ENCODE data around the gene PPP6R2.

PPP6R2 gene, protein sequence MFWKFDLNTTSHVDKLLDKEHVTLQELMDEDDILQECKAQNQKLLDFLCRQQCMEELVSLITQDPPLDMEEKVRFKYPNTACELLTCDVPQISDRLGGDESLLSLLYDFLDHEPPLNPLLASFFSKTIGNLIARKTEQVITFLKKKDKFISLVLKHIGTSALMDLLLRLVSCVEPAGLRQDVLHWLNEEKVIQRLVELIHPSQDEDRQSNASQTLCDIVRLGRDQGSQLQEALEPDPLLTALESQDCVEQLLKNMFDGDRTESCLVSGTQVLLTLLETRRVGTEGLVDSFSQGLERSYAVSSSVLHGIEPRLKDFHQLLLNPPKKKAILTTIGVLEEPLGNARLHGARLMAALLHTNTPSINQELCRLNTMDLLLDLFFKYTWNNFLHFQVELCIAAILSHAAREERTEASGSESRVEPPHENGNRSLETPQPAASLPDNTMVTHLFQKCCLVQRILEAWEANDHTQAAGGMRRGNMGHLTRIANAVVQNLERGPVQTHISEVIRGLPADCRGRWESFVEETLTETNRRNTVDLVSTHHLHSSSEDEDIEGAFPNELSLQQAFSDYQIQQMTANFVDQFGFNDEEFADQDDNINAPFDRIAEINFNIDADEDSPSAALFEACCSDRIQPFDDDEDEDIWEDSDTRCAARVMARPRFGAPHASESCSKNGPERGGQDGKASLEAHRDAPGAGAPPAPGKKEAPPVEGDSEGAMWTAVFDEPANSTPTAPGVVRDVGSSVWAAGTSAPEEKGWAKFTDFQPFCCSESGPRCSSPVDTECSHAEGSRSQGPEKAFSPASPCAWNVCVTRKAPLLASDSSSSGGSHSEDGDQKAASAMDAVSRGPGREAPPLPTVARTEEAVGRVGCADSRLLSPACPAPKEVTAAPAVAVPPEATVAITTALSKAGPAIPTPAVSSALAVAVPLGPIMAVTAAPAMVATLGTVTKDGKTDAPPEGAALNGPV

DNA sequence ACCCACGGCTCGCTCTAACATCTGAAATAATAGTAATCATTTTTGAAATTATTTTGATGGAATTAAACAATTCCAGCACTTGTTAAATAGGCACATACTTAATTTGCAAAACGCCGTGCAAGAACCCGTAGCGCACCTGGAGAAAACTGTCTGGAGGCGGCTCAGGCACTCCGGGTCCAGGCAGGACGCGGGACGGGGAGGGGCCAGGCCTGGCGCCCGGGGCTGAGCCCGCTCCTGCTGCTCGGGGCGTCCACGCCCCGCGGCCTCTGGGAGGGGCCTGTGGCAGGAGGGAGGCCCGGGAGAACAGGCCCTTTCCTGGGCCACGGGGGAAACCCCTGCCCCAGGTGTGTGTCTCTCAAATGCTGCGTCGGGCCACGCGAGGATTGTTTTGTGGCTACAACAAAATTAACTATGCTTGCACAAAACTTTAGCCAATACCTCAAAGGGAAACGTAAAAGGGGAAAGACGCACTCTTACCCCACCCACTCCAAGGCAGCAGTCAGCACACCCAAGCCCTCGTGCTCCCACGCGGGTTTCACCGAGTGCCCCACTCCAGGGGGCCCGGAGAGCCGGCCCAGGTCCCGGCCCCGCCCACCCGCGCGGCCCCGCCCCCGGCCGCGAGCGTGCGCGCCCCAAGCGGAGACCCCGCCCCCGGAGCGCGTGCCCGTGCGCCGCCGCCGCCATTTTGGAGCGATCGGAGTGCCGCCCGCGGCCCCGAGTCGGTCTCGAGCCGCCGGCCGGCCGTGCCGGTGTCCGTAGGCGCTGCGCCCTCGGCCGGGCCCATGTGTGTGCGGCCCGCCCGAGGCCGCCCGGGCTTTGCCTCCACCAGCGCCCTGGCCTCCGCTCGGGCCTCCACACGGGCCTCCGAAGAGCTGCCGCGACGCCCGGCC is at the start of gene PPP6R2:
Gene PPP6R2, plus strand, starts transcription at position 677 of the 890 bp plus-strand sequence. CDS start 50,582 bp downstream, outside the sequence.
- DNase-seq (ENCODE audit: low spot score), result peak; percentile 95

DNA sequence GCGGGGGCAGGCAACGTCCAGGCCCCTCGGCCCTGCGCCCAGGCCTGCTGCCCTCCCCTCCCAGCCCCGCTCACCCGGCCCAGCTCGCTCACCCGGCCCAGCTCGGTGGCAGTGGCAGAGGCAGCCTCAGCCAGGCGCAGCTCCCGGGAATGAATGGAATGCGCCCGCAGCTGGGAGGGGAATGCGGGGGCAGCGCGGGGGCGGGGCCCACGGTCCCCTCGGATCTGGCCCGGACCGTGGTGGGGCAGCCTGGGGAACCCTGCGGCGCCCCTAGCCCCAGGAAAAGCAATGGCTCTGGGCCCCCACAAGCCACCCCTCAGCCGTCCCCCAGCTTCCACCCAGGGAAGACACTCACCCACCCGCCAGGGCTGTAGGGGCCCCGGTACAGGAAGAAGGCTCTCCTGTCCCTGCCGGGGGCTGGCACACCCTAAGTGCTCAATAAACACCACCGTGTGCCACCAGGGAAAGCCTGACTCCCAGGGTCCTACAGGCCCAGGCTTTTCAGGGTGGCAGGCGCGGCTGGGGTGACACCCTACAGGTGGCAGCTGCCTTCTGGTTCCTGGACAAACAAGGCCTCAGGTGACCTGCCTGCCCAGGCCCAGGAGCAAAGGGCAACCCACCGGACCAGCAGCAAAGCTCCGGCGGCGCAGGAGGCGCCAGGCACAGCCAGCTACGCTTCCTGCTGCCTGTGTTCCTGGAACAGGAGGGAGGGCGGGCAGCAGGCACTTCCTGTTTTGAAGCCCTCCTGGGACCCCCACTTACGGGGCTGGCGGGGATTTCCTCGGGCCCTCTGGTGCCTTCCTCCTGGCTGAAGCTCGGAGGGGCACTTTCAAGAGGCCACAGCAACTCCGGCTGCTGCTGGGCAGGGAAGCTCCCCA is 49.4 kb upstream of the PPP6R2 start:
- peak; percentile 95 for DNase-seq (ENCODE audit: low spot score)

DNA sequence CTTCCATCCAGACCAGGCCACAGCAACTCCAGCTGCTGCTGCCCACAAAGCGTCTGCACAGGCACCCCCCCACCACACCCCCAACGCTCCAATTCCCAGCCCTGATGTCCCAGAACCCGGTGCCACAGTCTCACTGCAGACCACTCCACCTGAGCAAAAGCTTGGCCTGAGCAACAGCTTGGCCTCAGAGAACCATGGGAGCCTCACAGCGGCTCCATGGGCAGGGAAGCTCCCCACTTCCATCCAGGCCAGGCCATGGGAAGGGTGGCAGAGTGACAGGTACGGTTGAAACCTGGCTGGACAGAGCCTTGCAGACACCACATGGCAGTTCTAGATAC is 48.8 kb upstream of the PPP6R2 start:
- DNase-seq (ENCODE audit: low spot score), result no peak

DNA sequence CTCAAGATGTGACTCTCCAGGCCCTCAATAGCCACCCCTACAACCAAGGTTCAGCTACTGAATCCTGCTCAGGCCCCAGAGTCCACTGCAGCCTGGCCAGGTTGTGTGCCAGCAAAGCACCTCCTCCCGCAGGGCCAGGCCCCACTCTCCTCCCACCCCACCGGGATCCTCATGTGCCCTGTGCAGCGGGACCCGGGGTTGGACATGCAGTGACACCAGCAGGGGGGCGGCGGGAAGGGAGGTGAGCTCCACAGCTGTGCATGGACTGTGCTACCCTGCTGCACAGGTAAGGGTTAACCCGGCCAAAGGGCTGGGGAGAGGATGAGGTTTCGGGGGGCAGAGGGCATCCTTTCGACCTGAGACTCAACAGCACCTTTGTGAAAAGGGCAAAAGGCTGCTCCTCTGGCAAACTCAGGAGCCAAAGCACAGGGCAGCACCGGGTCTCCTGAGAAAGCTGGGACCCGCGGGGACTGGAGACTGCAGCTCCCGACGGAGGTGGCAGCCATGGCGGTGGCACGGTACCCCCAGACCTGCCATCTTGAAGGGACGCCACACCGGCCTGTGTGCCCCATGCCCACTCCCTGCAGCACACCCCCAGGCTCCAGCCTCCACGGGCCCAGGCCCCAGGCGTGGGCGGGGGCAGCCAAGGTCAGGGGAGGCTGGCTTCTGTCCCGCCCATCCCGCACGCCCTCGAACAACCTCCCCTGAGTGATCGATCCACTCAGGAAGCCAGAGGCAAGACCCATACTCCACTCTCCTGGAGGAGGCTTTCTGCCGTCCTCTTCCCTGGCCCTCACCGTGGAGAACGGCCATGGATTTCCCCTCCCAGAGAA is 46.3 kb upstream of the PPP6R2 start:
- DNase-seq (ENCODE audit: low spot score), result no peak

DNA sequence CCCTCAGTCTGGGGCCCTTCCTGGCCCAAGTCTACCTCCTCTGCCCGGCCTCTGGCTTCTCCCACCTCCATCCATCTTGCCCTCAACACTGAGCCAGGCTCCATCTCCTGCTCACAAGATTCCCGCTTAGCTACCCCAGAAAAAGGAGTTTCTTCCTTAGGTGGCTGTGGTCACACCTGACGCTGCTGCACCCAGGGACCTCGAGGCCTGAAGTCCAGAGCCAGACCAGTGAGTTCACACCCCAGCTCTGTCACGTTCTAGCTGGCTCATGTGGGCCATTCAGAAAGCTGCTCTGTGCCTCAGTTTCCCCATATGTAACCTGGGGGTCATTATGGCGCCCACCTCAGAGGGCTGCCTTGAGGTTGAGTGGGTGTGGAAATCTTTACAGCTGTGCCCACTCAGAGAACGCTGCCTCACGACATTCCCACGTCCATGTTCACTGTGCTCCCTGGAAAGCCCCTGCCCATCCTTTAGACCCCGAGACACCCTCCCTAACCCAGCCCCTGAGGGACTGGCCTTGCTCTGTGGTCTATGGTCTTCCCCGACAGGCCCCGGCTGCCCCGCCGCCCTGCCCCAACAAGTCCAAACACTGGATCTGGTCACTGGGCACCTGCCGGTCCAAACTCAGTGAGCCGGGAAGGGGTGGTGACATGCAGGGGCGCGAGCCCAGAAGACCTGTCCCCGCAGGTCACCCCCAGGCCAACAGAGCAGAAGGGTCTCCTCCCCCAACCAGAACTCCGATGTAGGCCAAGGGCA is 45.4 kb upstream of the PPP6R2 start:
- DNase-seq (ENCODE audit: low spot score), result no peak

DNA sequence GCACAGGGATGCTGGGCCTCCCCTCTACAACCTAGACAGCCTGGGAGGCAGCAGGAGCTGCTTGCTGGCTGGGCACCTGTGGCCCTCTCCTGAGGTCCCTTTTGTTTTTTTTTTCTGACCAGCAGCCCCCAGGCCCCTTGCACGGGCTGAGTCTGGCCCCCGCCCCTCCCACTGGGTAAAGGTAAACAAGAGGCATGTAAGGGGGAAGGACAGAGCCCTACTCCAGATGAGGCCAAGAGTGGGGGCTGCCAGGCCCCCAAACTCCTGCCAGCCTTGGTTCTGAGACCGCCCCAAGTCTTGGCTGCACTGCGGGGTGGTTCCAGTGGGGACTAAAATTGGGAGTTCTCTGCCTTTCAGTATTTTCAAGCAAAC is 44.9 kb upstream of the PPP6R2 start:
- no peak for DNase-seq (ENCODE audit: low spot score)

DNA sequence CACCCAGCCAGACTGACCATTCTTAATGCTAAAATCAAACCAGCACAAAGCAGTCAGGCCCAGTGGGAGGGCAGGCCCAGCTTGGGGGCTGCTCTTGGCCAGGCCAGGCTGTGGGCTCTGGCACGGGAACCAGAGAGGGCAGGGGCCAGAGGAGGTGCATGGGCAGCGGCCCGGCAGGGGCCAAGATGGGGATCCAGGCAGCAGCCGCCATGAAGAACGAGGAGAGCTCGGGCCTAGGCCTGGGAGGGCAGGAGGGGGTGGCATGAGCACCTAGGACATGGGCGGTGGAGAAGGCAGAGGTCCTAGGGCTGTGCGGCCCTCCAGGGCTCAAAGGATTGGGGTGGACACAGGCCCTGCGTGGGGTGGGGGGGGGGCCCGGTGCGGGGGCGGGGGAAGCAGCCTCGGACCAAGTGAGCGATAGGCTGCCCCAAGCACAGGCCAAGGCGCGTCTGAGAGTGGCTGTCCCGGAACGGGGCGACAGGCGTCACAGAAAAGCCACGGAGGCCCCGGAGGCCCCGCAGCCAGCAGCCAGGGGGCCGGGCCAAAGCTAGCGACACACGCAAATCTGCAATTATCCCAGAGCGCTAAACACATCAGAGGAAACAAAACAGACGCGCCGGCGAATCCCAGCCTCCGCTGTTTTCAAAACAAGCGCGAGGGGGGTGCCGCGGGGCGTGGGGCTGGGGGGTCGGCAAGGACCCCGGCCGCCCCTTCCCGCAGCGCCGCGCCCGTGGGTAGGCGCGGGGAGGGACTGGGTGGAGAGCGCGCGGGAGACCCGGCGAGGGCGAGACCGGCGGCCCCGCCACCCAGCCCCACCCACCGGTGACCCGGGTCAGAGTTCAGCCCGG is 44.0 kb upstream of the PPP6R2 start:
- no peak for DNase-seq (ENCODE audit: low spot score)

DNA sequence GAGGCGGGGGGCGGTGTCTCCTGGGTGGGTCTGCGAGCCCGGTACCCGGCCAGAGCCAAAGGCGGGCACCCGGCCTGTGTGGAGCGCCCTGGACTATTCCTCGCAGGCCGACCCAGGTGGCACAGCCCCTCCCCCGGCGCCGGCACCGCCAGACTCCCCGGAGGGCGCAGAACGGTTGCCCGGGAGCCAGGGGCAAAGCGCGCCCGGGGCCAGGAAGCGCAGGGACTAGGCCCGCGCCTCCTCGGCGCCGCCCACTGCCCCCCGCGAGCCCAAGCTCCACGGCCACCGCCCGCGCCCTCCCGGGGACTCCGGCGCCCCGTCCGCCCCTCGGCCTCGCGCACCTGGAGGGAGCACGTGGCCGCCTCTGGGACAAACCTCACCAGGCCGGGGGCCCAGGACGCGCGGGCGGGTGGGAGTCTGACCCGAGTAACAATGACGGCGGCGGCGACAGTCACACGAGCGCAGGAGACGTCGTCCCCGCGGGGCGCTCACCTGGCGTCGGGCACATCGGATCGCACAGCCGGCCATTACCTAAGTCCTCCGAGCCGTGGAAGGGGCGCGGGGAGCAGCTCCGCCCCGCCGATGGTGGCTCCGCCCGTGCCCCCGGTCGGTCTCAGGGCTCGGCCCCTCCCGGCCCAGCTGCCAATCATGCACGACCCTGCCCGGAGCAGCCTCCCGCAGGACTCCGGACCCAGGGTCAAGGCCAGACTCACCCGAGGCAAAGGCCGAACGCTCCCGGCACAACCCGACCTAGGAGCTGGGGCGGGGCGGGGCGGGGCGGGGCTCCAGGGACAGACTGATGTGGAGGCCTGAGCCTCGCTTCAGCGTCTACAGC is 43.1 kb upstream of the PPP6R2 start:
- peak; percentile 83 for DNase-seq (ENCODE audit: low spot score)

DNA sequence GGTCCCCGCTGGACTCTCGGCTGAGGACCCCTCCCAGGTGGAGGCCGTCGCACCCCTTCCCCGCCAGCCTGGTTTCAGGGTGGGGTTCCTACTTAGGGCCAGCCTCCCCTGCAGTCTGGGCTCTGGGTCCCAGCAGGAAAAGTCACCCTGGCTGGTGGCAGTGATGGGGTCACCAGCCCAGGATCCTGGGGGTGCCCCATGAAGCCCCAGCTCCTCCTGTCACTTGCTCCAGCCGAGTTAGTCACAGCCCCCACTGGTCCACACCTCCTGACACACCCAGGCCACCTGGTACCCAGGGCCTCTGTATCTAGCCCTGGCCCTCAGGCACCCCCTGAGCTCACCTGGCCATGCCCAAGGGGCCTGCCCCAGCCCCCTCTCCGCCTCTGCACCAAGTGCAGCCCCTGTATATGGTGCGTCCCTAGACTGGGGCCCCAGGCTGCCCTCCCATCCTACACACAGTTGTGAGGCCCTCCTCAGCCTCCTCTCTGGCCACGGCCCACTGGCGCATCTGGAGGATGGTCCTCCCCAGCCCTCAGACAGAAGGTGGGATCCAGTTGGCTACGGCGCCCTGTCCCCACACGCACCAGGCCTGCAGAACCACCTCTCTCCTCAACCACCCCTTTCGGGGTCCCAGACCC is 42.4 kb upstream of the PPP6R2 start:
- no peak for DNase-seq (ENCODE audit: low spot score)

DNA sequence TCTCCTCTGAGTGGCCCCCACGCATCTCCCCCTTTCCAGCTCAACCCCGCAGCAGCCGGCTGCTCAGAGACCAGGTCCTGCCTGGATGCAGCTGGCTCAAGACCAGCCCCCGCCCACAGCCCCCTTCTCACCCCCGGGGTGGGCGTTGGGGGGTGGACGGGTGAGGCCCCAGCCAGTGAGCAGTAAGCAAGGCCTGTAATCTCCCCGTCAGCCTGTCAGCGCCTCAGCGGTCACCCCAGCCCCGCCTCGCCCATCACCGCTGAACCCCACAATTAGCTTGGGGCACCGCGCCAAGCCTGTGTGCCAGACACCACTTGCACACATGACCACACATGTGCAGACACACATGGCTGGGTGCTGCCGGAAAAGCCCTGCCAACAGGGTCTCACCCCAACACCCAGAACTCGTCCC is 41.5 kb upstream of the PPP6R2 start:
- DNase-seq (ENCODE audit: low spot score), result no peak

DNA sequence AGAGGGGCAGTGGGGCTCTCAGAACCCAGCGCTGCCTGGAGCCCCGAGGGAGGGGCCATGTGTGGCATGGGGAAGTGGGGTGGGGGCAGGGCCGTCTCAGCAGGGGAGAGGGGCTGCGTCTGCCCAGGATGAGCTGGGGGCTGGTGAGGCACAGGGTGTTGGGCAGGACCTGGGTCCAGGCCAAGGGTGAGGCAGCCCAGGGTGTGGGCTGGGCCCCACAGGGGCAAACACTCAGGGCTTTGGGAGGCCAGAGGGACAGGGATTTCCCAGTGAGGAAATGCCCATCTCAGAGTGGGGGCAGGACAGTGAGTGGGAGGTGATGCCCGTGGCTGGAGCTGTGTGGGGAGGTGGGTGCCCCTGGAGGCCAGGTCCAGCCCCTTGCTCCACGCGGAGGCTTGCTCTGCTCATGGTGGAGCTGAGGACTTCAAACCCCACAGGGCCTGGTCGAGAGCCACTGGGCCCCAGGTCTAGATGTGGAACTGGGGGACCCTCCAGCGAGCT is 41.0 kb upstream of the PPP6R2 start:
- DNase-seq (ENCODE audit: low spot score), result no peak

DNA sequence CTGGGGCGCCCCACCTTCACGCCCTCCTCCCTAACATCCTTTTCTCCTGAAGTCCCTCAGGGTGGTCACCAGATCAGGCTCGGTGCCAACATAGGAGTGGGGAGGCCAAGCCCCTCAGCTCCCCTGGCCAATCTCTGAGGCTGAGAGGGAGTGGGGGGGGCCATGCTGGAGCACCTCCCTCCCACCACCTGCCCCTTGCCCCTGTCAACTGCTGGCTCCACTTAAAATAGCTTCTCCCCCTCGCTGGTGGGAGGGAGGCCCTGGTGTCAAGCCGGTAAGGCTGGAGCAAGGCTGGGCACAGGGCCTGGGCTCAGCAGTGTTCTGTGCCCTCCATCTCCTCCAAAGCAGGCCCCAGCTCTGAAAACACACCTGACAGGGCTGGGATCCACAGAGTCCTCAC is 40.6 kb upstream of the PPP6R2 start:
- no peak for DNase-seq (ENCODE audit: low spot score)

DNA sequence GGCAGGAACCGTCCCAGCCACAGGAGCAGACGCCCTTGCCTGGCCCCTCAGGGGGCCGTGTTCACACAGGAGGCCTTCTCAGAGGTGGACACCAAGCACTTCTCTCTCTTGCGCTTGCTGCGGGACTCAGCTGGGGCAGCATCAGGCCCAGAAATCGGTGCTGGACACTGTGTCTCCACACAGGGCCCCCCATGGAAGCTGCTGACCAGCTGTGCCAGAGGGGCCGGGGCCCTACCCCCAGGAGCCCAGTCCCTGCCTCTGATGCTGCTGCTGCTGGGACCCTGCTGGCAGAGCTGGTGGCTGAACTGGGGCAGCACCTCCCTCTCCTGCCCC is 39.6 kb upstream of the PPP6R2 start:
- no peak for DNase-seq (ENCODE audit: low spot score)

DNA sequence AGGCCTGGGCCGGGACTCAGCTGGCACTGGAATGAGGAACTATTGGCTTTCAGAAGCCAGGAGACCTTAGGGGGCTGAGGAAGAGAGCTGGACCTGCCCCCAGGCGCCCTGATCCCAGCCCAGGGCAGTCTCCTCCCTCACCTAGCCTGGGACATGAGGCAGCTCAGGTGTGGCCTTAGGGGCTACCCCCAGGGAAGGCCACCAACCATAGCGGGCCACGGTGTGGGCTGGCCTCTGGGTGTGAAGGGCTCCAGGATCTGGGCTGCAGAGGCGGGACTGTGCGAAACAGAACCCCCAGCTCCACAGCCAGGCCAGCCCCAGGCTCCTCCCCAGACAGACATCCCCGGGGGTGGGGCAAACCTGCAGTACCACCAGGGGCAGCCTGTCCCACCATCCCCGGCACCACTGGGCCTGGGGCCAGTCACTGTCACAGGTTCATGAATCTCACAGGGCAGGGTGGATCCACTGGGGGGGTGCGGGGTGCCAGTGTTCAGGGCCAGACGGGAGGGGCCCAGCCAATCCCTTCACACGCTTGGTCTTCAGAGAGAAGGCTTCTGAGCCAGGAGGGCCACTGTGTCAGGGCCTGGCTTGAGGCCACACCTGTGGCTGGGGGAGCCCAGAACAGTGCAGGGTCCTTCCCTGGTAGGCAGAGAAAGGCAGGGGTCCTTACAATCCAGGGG is 39.1 kb upstream of the PPP6R2 start:
- peak; percentile 69 for DNase-seq (ENCODE audit: low spot score)

DNA sequence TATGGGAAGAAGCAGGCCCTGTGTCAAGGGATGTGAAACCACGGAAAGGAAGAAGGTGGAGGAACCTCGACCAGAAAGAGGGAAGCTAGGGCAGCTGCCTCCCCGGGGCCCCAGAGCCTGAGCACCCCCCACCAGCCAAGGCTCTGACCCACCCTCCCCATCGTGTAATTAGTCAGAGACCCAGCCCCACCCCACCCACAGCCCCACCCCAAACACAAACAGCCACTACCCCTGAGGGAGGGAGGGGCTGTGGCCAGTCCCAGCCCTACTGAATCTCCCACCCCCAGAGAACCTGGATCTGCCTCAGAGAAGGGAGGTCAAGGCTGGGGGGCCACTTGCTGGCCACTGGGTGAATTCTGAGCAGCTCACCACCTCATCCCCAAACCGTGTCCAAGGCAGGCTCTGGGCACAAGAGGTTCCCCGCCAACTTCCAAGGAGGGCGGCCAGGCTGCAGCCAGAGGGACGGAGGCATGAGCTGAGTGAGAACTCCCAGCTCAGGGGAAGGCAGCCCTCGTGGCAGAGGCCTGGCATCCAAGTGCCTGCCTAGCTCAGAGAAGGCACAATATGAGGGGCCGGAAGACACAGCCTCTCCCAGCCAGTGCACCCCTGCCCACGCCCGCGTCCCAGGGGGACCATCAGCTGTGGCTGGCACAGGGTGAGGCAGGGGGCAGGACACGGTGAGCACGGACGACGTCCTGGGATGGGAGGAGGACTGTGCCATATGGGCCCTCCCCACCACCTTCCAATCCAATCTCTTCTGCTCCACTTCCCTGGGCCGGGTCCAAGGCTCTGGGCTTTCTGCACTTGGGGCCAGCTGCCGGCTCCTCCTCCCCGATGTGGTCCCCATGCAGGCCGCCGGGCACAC is 38.4 kb upstream of the PPP6R2 start:
- DNase-seq (ENCODE audit: low spot score), result no peak

All from iPS-NIHi11 (cell line).